ENCODE data around the gene HDDC3. TPM values are rescaled to one million over a fixed set of nuclear protein-coding genes. Genes with fewer than 3 reads are reported as not detected.

The HDDC3 gene
- polyA plus RNA-seq, 1 of the 3 experiments (the other 2 are of a cell fraction): 25.8 TPM

- TF ChIP-seq GABPA (IDR thresholded peaks at IDR 0.05; ENCODE audit: low read depth) (no peak), POLR2AphosphoS5 (IDR thresholded peaks at IDR 0.05; ENCODE audit: low read depth, low read length) (no peak), USF1 (IDR thresholded peaks at IDR 0.05; ENCODE audit: borderline replicate concordance, low read depth) (no peak)
These were observed 15.9 kb downstream of the HDDC3 start (continued) for GRCh38 chr15:90916461-90916860.

GRCh38 chr15:90915808-90916440 is 16.4 kb downstream of the HDDC3 start:
- Histone ChIP-seq H3K9ac (no peak overlapping the region), H3K4me3 (ENCODE audit: low read depth in 2 of 2, low read length in 1 of 2) (no peak overlapping the region), H3K9me2 (no peaks in the 10 kb centered on the region), H4K20me1 (ENCODE audit: insufficient read depth) (no peaks in the 10 kb centered on the region), H3K79me2 (ENCODE audit: insufficient read depth) (no peaks in the 10 kb centered on the region), H2AFZ (ENCODE audit: low read depth) (no peak overlapping the region), H3F3A (replicated peaks; ENCODE audit: insufficient read depth) (no peaks in the 10 kb centered on the region), H3K4me1 (ENCODE audit: control insufficient read depth in 1 of 2, insufficient read depth in 2 of 2, low read depth in 1 of 2, low read length in 1 of 2) (no peaks in the 10 kb centered on the region), H3K27ac (ENCODE audit: low read depth in 2 of 2, low read length in 1 of 2) (no peak overlapping the region), H3K4me2 (no peak overlapping the region), H3K36me3 (replicated peaks in 1 of 2; ENCODE audit: control insufficient read depth in 1 of 2, insufficient read depth in 2 of 2, low read length in 1 of 2) (peaks cover 1 to 79% of the 10 kb centered on the region in 2 experiments), H3K9me3 (no peaks in the 10 kb centered on the region), H3K27me3 (ENCODE audit: insufficient read depth) (no peaks in the 10 kb centered on the region)
- DNase-seq: no peak
- TF ChIP-seq NFIC (IDR thresholded peaks at IDR 0.05; ENCODE audit: borderline replicate concordance): no peak
- no peak for TF ChIP-seq EZH2phosphoT487 (IDR thresholded peaks at IDR 0.05; ENCODE audit: borderline replicate concordance, low read depth)
- no peak for TF ChIP-seq MEF2A (IDR thresholded peaks at IDR 0.05; ENCODE audit: borderline replicate concordance, low read depth)
- TF ChIP-seq RFX5 (IDR thresholded peaks at IDR 0.05; ENCODE audit: low read length): no peak
- no peak for TF ChIP-seq NRF1 (IDR thresholded peaks at IDR 0.05; ENCODE audit: low read depth, low read length)
- TF ChIP-seq FOSL2 (IDR thresholded peaks at IDR 0.05; ENCODE audit: borderline replicate concordance, low read depth): no peak
- TF ChIP-seq TAF1 (IDR thresholded peaks at IDR 0.05; ENCODE audit: borderline replicate concordance, low read depth, low read length): no peak
- TF ChIP-seq SMC3 (IDR thresholded peaks at IDR 0.05; ENCODE audit: low read depth, low read length): no peak
- TF ChIP-seq, protein P1, sequence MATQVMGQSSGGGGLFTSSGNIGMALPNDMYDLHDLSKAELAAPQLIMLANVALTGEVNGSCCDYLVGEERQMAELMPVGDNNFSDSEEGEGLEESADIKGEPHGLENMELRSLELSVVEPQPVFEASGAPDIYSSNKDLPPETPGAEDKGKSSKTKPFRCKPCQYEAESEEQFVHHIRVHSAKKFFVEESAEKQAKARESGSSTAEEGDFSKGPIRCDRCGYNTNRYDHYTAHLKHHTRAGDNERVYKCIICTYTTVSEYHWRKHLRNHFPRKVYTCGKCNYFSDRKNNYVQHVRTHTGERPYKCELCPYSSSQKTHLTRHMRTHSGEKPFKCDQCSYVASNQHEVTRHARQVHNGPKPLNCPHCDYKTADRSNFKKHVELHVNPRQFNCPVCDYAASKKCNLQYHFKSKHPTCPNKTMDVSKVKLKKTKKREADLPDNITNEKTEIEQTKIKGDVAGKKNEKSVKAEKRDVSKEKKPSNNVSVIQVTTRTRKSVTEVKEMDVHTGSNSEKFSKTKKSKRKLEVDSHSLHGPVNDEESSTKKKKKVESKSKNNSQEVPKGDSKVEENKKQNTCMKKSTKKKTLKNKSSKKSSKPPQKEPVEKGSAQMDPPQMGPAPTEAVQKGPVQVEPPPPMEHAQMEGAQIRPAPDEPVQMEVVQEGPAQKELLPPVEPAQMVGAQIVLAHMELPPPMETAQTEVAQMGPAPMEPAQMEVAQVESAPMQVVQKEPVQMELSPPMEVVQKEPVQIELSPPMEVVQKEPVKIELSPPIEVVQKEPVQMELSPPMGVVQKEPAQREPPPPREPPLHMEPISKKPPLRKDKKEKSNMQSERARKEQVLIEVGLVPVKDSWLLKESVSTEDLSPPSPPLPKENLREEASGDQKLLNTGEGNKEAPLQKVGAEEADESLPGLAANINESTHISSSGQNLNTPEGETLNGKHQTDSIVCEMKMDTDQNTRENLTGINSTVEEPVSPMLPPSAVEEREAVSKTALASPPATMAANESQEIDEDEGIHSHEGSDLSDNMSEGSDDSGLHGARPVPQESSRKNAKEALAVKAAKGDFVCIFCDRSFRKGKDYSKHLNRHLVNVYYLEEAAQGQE (IDR thresholded peaks at IDR 0.05; ENCODE audit: low read depth, low read length): no peak
- no peak for TF ChIP-seq TEAD4 (IDR thresholded peaks at IDR 0.05; ENCODE audit: borderline replicate concordance, insufficient read depth)
- no peak for TF ChIP-seq GABPA (IDR thresholded peaks at IDR 0.05; ENCODE audit: low read depth)
- TF ChIP-seq CHD2 (IDR thresholded peaks at IDR 0.05; ENCODE audit: low read length, partially characterized antibody): no peak
- no peak for TF ChIP-seq POLR2AphosphoS5 (IDR thresholded peaks at IDR 0.05; ENCODE audit: low read depth, low read length)
- ChIA-PET CTCF (no interaction called here), POLR2A (no interaction called here)
- 89% methylated on average over 23 of the region's 25 CpGs for WGBS (ENCODE audit: low lambda C conversion rate)

Data from SK-N-SH (cell line).